ENCODE data around the gene TMEM108.

The TMEM108 gene

DNA sequence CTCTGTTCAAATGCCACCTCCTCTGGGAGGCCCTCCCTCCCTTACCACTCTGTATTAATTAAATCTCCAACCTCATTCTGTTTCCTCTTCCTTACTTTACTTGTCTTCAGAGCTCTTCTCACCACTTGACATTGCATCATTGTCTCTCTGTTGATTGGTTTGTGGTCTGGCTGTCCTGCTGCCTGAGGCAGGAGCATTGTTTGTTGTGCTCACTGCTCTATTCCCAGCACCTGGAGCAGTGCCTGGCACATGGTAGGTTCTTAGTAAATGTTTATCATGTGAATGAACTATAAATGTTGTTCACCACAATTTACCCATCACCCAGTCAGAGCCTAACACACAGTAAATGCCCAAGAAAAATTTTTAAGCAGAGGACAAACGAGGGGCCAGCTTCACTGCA is 355.0 kb downstream of the TMEM108 start:
- no peak for DNase-seq

DNA sequence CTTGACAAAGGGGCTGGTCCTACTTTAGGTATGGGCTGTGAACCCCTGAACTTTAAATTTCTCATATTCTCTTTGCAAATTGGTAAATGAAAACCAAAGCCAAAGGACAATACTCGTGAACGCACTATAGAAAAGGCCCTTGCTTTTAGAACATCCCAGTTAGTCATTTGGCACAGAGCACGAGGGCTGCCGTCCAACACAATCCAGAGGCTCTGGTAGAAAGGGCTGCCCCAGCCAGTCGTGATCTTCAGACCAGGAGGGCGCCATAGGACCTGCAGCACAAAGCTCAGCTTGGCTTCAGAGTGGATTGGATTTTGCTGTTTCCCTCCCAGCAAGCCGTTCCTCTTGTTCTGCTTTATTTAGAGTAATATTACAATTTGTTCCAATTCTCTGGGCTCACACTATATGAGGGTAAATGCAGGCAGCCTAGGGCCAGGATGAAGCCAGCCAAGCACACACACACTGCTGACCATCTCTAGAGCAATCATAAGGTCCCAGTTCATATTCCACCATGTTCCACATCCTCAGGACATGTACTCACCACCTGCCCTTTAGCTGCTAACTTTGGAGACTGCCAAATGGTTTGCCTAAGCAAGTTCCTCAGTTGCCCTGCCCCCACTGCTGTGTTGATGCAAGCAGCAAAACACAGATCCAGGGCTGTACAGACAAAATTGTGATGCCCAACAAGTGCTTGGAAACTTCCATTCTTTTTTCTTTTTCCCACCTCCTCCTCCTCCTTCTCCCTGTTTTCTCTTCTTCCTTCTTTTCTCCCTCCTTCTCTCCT is 355.7 kb downstream of the TMEM108 start:
- no peak for DNase-seq

DNA sequence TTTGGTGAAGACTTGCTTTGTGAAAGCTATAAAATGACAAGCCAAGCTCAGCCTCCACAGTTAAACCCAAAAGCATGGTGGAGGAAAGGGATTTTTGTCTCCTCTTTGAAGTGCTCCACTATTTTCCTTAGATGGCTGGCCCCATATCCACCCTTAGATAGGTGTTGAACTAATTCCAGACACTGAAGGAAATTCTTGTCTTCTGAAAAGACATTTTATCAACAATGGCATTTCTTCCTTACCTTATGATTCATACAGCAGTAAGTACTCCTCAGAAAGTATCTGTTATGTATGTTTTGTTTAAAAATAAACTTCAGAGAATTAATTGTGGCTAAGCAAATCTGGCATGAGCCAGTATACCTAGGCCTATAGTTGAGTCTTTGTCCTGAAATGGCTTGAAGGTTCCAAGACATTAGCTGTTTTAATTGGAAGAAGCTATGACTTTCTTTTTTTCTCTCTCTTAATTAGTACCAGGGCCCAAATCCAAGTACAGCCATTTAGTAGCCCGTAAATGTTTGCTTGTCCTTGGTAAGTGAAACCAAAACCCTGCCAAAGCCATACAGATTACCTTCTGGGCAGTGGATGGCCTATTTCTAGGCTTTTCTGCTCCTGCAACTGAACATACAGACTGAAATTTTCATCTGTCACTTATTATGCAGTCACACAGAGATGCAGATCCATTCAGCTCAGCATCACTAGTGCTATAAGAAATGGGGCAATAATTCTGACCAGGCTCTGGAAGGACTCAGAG is 356.5 kb downstream of the TMEM108 start:
- DNase-seq: no peak

DNA sequence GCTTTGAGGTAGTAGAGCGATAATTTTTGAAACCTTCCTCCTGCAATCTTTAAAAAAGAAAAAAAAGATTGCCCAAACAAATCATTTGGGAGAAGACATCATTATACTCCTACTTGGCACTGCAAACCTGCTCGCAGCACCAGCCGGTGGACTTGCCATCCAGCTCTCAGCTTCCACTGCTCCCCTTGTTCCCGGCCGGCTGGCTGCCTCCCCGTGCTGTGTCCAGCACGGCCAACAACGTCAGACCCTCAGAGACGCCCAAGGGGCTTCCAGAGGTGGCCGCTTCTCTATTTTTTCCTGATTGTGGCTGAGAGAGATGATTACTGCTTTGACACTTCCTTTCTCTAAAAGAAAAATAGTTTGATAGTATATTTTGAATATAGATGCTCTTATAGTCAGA is 358.7 kb downstream of the TMEM108 start:
- DNase-seq: no peak

DNA sequence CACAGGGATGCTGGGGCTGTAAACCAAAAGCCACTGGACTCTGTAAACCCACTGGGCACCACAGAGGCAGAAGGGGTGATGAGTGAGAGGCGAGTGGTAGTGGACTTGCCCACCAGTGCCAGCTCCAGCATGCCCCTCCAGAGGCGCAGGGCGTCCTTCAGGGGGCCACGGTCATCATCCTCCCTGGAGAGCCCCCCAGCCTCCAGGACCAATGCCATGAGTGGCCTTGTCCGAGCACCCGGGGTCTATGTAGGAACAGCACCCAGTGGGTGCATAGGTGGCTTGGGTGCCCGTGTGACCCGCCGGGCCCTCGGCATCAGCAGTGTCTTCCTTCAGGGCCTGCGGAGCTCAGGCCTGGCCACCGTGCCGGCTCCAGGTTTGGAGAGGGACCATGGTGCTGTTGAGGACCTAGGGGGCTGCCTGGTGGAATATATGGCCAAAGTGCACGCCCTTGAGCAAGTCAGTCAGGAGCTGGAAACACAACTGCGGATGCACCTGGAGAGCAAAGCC is 361.9 kb downstream of the TMEM108 start, which contains the start of gene BFSP2:
TSS of gene BFSP2 (plus strand) at position 51 of the 510 bp plus-strand sequence. CDS start at position 79, 28 bp downstream.
- no peak for DNase-seq

DNA sequence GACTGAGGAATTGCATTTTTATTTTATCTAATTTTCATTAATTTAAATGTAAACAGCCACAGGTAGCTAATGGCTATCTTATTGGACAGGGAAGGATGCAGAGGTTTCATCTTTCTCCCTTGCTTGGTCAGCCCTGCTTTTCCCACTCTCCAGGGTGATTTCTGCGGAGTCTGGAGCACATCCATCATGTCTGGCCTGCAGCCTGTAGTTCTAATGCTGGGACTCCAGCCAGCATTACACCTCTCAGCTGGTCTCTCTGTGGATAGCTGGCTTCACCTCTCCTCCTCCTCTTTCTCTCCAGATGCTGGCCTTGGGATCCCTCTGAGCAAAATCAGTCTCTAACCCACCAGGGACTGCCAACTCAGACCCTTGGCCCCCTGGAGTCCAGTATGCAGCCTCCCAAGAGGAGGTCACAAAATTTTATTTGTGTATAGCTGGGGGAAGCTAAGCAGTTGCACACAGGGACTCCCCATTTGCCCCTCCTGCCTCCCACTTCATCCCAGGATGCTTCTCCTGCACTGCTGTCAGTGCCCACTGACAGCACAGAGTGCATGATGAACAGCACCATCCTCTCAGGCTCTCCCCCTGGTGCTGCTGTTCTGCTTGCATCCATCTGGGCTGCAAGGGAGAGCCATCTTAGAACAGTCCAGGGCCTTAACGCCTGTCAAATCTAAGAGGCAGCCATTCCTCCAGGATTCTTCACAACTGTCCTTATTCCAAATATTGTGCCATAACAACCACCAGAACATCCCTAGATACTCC is 363.4 kb downstream of the TMEM108 start:
- DNase-seq: no peak

DNA sequence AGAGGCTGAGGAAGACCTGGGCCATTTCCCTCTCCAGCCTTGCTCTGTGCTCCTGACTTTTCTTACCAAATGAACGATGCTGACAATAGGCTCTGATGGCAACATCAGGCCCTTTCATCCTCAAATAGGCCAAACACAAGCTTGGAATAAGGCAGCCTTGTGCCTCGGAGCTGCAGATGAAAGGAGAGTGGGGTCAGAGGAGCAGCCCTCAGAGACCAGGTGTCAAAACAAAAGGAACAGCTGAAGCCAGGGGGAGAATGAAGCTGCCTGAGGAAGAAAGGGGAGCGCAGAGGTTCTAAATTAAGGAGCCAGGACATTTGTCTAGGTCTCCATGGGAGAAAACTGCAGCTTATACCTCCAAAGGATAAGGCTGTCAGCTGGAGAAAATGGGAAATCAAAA is 366.7 kb downstream of the TMEM108 start:
- DNase-seq: no peak

DNA sequence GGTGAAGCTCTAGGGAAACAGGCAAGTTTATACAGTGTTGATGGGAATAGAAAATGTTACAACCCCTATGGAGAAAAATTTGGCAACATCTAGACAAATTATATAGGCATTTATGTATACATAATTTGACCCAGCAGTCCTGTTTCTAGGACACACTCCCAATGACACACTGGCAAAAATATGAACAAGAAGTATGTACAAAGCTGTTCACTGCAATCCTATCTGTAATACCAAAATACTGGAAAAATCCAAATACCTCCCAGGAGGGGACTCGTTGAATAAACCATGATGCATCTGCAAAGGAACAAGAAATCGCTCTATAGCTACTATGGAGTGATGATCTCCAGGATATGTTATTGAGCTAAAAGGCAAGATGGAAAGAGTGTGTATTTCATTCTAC is 370.2 kb downstream of the TMEM108 start:
- no peak for DNase-seq

DNA sequence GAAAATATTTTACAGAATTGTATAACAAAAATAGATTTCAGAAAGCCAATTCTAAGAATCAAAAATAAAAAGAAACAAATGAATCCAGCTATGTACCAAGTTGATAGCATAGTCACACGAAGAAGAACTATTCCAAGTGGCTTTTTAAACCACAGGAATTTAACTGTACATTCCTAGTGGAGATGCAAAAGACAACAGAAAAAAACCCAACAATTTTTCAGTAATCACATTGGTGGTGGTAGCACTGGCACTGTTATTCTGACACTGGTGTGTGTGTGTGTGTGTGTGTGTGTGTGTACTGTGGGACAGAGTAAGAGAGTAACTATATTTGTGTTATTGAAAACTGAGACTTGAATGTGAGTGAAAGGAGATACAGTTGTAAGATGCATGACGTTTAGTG is 370.8 kb downstream of the TMEM108 start:
- DNase-seq: no peak

DNA sequence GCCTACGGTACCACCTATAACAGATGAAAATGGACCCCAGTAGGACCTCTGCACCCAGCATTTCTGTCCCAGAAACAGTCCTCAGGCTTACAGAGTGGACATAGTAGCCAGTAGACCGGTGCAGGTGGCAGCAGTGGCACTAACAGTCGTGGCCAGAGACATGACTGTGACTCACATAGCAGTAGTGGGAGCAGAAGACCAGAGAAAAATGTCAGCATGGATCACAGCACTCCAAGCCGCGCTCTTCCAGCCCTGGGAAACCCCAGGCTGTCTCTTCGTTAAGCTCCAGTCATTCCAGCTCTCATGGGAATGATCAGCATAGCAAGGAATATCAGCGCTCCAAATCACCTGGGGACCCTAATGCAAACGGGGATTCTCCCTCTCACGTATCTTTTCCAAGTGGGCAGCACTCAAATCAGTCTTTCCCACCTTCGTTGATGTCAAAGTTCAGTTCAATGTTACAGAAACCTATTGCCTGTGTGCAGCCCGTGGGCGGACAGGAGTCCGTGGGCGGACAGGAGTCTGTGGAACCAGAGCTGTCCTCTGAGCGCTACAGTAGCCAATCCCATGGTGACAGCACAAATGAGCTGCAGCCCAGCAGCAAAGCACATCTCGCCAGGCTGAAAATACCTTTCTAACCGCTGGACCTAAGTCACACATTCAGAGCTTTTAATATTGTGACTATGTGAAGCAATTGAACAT is 372.2 kb downstream of the TMEM108 start:
- DNase-seq: no peak

DNA sequence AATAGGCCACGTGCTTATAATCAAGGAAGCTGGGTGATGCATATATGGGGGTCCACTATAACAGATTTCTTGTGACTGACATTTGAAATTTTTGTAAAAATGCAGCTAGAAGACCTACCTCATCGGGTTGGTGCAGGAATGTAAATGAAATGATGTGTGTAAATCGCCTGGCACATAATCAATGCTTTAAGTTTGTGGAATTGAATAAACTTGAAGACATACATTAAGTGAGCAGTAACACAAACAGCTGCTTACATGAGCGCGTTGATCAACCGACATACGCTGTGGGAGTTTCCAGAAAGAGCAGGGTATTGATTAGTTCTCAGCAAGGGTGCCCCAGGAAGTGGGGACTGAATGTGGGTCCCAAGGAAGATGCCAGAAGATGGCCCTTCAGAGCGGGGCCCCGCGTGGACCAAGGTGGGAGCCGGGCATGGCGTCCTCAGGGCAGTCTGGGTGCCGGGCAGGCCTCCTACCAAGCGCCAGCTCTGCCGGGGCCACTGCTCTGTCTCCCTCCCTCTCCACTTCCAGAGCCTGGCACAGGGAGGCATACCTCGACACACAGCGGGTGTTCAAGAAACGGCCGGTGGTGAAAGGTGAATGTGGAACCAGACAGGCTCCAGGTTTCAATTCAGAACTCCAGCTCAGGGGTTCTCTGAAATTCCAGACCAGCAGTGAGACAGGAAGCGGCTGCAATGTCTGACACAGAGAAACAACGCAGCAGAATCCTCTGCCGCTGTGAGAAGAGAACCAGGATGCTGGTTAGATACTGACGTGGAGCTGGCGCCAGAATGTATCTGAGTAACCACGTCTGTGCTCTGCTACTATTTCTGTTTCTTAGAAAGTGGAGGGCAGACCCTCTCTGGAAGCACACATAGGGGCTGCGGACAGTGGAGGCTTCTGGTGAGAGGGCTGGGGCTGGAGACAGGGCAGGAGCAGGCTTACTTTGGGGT is 374.3 kb downstream of the TMEM108 start:
- DNase-seq: no peak

DNA sequence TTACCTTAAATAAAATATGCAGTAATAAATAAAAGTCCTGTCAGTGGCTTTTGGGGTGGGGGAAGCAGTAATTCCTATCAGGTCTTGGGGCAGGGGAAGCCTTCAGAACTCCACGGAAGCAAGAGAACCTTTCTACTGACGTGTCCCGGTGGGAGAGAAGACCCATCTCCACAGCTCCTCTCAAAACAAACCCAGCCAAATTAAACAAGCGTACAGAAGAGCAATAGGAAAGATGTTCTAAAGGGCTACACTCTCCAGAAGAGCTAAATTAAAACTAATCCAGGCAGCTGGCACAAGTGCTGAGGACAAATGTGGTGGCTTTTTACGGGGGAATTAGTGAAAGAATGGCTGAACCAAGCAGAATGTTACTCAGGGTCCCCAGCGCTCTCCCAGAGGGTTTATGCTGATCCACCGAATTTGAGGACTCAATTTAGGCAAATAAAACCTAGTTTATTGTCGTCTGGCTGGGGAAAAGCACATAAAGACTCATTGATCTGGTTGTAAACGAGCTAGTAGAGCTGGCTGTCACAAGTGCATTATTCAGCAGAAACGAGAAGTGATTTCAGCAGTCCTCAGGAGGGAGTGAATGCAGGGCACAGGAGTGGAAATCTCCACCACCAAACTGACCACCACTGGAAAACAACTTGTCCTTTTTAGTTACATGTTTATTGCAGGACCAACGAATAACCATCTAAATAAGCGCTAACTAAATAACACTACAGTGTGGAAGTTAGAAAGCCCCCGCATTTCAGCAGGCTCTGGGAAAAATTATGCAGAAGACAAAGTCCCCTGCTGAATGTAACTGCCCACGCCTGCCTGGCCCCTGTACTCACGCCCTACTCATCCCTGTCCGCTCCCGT is 375.2 kb downstream of the TMEM108 start:
- DNase-seq: no peak

DNA sequence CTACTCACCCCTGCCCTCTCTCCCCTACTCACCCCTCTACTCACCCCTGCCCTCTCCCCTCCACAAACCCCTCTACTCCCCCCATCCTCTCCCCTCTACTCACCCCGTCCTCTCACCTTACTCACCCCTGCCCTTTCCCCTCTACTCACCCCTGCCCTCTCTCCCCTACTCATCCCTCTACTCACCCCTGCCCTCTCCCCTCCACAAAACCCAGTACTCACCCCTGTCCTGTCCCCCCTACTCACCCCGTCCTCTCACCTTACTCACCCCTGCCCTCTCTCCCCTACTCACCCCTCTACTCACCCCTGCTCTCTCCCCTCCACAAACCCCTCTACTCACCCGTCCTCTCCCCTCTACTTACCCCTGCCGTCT is 375.8 kb downstream of the TMEM108 start:
- no peak for DNase-seq

DNA sequence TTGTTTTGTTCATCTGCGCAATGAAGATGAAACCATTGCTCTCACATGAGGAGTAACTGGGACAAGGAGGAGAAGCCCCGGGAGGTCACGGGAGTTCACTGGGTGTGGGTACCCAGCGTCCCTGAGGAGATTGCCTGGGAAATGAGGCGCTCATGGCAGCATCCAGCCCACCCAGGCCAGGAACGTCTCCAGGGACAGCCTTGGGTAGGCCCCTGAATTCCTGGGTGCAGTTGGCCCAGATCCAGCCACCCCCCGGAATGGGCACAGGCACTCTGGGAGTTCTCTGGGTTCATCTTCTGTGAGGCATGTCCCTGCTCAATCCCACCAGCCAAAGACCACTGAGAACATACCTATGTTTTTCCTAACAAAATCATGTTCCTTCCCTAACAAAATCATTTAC is 380.2 kb downstream of the TMEM108 start:
- DNase-seq: no peak

DNA sequence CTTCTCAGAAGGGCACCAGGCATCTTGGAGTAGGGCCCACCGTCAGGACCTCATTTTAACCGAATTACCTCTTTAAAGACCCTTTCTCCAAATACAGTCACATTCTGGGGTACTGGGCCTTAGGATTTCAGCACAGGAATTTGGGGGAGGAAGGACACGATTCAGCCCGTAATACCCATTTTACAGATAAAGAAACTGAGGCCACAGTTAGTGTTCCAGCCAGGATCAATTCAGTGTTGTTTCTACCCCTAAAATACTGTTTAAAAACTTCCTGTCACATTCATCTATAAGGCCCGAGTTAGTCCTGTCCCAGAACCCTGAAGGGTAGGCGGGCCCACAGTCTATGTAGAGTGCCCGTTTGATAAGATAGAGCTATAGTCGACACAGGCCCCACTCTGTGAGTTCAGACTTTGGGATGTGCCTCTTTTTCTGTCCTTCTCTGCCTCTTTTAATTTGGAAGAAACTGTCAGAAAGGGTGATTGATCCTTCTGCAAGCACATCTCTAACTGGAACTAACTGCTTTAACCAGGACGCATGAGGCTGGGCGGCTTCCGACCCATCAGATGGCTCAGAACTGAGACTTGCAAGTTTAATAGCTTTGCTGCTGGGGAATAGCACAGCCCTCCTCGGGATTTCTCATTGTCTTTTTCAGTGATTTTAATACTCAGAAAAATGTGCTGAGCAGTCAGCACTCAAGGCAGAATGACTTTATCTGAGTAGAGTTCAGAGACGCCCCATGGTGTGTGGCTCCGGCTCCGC is 381.1 kb downstream of the TMEM108 start:
- no peak for DNase-seq

DNA sequence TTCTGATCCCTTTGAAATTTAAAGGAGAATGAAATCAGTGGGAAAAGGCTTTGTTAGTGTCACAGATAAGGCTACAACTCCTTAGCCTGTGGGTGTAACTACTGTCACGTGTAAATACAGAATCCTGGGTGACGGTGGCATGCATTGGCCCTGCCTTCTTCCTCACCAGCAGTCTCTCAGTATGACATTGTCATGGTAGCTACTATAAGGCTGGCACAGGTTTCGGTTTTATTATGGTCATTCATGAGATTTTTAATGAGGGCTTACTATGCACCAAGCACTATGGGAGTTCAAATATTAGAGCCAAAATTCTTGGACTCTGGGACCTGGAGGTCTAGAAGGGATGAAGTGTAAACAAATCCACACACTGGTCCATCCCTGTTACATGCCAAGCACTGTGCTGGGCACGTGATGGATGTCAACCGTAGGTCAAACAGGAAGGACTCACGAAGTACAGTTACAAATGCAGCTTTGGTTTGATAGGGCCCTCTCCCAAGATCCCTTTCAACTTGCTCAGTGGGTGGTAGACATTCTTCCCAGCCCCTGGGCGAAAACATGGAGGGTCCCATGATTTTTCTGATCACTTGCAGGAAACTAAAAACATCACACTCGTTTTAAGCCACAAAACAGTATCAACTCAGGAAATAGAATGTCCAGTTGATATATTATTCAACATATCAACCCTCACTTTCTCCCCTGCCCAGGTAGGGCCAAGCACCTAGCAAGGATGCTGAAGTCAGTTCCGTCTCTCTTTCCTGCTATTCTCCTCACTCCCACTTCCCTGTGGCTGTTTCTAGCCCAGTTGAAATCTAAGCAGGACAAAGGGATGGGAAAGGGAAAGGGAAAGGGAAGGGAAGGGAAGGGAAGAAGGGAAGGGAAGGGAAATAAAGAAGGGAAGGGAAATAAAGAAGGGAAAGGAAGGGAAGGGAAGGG is 387.0 kb downstream of the TMEM108 start:
- no peak for DNase-seq

DNA sequence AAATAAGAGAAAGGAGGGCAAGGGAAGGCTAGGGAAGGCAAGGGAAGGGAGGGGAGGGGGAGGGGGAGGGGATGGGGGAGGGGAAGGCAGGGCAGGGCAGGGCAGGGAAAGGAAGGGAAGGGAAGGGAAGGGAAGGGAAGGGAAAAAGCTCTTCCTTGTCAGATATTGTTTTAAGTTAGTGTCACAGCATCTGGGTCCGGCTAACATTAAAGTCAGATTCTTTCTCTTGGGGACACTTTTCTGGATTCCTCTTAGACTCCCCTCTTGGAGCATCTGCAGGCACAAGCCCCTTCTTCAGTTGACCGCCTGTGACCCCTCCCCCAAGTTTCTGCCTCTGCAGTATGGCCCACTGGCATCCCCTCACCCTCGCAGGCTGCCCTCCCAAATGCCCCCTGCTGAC is 387.7 kb downstream of the TMEM108 start:
- no peak for DNase-seq

DNA sequence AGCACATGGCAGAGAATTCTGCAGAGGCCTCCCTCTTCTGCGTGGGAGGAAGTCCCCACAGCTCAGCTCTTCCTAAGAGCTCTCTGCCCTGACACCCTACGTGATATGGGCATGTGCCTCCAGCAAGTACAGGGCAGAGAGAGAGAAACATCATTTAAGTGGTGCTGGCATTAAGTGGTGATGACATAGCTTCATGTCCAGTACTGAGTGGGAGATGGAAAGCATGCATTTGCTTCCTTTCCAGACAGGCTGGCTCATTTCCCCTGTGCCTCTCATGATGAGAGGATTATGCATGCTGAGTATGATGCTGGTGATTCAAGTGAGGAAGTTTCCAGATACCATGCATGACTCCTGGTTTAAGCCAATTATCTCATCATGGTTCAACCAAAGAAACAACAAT is 388.5 kb downstream of the TMEM108 start:
- no peak for DNase-seq

DNA sequence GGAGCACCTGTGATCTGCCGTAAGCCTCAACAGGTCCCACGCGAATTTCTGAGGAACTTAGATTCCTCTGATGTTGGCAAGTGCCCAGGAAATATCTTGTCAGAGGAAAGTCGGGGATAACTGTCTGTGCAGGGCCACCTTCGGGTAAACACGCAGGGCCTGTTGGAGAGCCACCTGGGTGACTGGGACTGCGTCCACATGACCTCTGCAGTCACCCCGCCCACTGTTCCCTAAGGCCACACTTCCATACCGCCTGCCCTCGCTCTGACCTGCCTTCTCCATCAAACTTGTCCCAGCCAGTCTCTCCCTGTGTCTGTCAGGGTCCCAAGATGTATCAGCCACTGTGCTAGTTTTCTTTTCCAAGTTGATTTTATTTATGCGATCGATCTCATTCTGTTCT is 390.4 kb downstream of the TMEM108 start:
- DNase-seq: no peak
